Esophagus squamous epithelium (tissue), 4 donors: Measurements from ENCODE around the gene NUMBL.
"Not testable (repeated sequence)": the region's sequence is repeated elsewhere in the genome, so short reads cannot be mapped to it uniquely, and the experiment has no call there.

Experiments
- CTCF ChIP-seq, 6 experiments: fragments of 450-650 bp in 4 of 6; fragments of 200-600 bp in 2 of 6; sonication (generic) in 2 of 6; IDR thresholded peaks; one replicate each; pipeline ENCODE4 v1.5.1; 2016 to 2019; ENCODE audit warnings: antibody characterized with exemption in 6 of 6, mild to moderate bottlenecking in 4 of 6, moderate library complexity in 4 of 6
- POLR2A ChIP-seq, 4 donors: fragments of 450-650 bp; IDR thresholded peaks; one replicate each; pipeline ENCODE4 v1.6.1; 2017; ENCODE audit warnings: antibody characterized with exemption in 4 of 4, mild to moderate bottlenecking in 4 of 4, moderate library complexity in 3 of 4

DNA sequence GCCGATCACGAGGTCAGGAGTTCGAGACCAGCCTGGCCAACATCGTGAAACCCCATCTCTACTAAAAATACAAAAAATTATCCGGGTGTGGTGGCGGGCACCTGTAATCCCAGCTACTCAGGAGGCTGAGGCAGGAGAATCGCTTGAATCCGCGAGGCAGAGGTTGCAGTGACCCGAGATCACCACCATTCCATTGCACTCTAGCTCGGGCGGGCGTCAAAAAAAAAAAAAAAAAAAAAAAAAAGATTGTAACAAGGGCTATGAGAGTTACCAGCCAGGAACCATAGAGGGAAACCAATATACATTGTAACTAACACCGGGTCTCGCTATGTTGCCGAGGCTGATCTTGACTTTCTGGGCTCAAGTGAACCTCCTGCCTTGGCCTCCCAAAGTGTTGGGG is 41.9 kb upstream of the NUMBL start:
- TF ChIP-seq POLR2A, CTCF (IDR thresholded peaks at IDR 0.05): not testable (repeated sequence)
